Psoas muscle (tissue), 8 donors: ENCODE data around the gene CXCL12. TPM values are rescaled to one million over a fixed set of nuclear protein-coding genes. Genes with fewer than 3 reads are reported as not detected.

Experiments
- ATAC-seq, 4 donors: fragments of 200-7000 bp; cut with Tn5 transposase; one replicate each; pipeline ENCODE4 v1.9.1; 2020; ENCODE audit warnings: moderate library complexity in 3 of 4, mild to moderate bottlenecking in 2 of 4
- DNase-seq, 2 donors: peaks; one replicate each; pipeline ENCODE4 v3.0.0-alpha.2; 2020
- H3K27ac ChIP-seq: fragments of 200-600 bp; one replicate; pipeline ENCODE4 v1.8.0; 2022
- H3K27me3 ChIP-seq, 3 donors: fragments of 200-600 bp in 1 of 3; one replicate each; pipeline versions ENCODE4 v1.6.1 to v1.8.0; 2013 to 2022; ENCODE audit warnings: low read length in 2 of 3, mild to moderate bottlenecking in 2 of 3, moderate library complexity in 1 of 3; ENCODE audit not compliant: insufficient read depth in 3 of 3
- H3K36me3 ChIP-seq, 2 donors: fragments of 200-600 bp in 1 of 2; one replicate each; pipeline versions ENCODE4 v1.6.1 to v1.8.0; 2013 to 2022; ENCODE audit warnings: low read depth in 1 of 2, mild to moderate bottlenecking in 1 of 2, moderate library complexity in 1 of 2; ENCODE audit not compliant: insufficient read depth in 1 of 2
- H3K4me1 ChIP-seq: fragments of 200-600 bp; one replicate; pipeline ENCODE4 v1.8.0; 2022
- H3K4me3 ChIP-seq: fragments of 200-600 bp; one replicate; pipeline ENCODE4 v1.8.0; 2022; ENCODE audit warnings: mild to moderate bottlenecking
- H3K9me3 ChIP-seq: fragments of 200-600 bp; one replicate; pipeline ENCODE4 v1.8.0; 2022
- WGBS, 3 donors: extraction: QIAGEN DNeasy Blood & Tissue Kit; methylation state at CpG; one replicate each; pipeline versions ENCODE4 v1.1.6 to v1.1.7; 2013; 5-methylcytosine and 5-hydroxymethylcytosine counted together
- intact Hi-C, 2 donors: fragments of 100-400 bp; cut with DNase I; formaldehyde crosslinking; loops; one replicate each; pipeline versions ENCODE4 v1.11.0 to v1.14.2; 2022
- polyA plus RNA-seq, 3 donors: library from polyadenylated mRNA; stranded (reverse); fragments of 200-250 nt; gene quantifications; one replicate each; pipeline ENCODE4 v1.2.3, GENCODE V29; 2013
- total RNA-seq, 4 donors: library from RNA; stranded (reverse); fragmentation: NEBNext Ultra II Directional in 2 of 4; extraction: Animal tissue kit (Norgen Biotek cat#: 25700) in 2 of 4; gene quantifications; one replicate each; pipeline versions ENCODE4 v1.2.1 to v1.2.4, GENCODE V29; 2021 to 2023
- TF ChIP-seq, protein P1 (sequence below): fragments of 200-600 bp; IDR thresholded peaks from one replicate; pipeline ENCODE4 v1.8.0; 2022; ENCODE audit warnings: antibody characterized with exemption
- donor health status: healthy with polysubstance abuse.
- donor health status: DM: no; HTN: no; CAD: no; lungs with moderate emphysema.
- donor health status: Bipolar disorder and iron deficiency.
- donor health status: healthy.
- donor health status: DM: yes; HTN: yes; CAD: no.
- donor health status: DM: no; HTN: no; CAD: no.
- donor health status: DM: no; HTN: no; CAD: no.
- donor health status: DM: yes; HTN: yes; CAD: no.

CXCL12 gene
- total and polyA plus RNA-seq, 7 donors, result 16.1 to 84.4 (median 40.4) TPM

DNA sequence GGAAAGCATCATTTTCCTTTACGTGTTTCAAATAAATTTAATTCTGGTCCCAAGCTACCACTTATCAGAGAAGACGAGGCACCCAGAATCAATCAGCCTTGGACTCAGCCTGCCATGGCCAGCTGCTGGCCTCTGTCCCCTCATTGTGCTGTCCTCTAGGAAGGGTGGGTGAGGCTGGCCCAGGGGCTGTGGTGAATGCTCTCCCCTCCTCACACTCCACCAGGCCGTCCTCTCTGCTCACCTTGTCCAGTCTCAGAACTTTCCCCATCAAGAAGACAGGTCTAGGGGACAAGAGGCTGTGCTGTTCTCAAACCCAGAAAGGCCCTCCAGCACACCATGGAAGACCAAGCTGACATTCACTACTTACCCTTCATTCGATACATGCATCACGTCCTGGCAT, 36.4 kb downstream of the CXCL12 start:
- H3K9me3 ChIP-seq, result no peaks in the 10 kb centered on the region
- 95 to 99% (median 95%) methylated on average over 5 of the region's 5 CpGs for WGBS, 3 donors
- H3K4me3 ChIP-seq, result no peak overlapping the region
- no peak for ATAC-seq
- H3K36me3 ChIP-seq, result no peaks in the 10 kb centered on the region
- H3K27me3 ChIP-seq, result no peaks in the 10 kb centered on the region
- TF ChIP-seq, protein P1, sequence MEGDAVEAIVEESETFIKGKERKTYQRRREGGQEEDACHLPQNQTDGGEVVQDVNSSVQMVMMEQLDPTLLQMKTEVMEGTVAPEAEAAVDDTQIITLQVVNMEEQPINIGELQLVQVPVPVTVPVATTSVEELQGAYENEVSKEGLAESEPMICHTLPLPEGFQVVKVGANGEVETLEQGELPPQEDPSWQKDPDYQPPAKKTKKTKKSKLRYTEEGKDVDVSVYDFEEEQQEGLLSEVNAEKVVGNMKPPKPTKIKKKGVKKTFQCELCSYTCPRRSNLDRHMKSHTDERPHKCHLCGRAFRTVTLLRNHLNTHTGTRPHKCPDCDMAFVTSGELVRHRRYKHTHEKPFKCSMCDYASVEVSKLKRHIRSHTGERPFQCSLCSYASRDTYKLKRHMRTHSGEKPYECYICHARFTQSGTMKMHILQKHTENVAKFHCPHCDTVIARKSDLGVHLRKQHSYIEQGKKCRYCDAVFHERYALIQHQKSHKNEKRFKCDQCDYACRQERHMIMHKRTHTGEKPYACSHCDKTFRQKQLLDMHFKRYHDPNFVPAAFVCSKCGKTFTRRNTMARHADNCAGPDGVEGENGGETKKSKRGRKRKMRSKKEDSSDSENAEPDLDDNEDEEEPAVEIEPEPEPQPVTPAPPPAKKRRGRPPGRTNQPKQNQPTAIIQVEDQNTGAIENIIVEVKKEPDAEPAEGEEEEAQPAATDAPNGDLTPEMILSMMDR, result no peak
- DNase-seq, result no peak
- H3K27ac ChIP-seq, result no peak overlapping the region
- intact Hi-C loops, result no loop called here
- no peaks in the 10 kb centered on the region for H3K4me1 ChIP-seq

DNA sequence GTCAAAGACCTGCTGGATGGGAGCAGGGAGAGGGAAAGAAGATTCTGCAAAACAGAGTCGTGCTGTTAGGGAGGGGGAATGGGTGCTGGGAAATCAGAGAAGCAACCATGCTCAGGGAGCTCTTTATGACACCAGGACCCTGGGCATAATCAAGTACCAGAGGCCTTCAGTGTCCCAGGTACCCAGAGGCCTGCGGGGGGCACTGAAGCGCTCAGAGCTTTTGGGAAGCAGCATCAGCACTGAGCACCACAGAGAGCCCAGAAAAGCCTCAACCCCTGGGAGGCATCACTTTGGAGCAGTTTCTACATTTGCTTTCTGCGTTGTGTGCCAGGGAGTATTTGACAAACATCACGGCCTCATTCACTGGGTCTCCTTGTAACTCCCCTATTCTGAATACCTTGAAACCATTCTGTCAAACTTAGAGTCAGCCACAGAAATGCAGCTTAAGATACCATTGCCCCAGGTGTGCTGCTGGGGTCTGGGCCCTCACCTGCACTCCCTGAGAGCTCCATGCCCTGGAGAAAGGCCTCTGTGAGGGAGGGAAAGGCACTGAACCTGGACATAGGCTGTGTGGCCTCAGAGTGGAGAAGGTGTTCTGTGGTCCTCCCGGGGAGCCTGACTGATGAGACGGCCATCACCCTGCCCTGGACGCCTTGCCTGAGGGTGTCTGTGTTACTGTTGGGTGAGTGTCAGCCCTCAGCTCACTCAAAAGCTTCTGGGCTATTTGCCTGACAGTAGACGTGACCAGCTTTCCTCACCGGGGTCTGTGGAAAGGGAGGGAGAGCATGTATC, 37.1 kb downstream of the CXCL12 start:
- no peak for DNase-seq
- intact Hi-C loops, result no loop called here
- Histone ChIP-seq H3K4me3 (no peak overlapping the region), H3K9me3 (no peaks in the 10 kb centered on the region), H3K36me3 (no peaks in the 10 kb centered on the region), H3K27ac (no peak overlapping the region), H3K4me1 (no peaks in the 10 kb centered on the region), H3K27me3 (no peaks in the 10 kb centered on the region)
- TF ChIP-seq, protein P1, result no peak
- no peak for ATAC-seq
- 89 to 97% (median 90%) methylated on average over 10 of the region's 10 CpGs for WGBS, 3 donors

DNA sequence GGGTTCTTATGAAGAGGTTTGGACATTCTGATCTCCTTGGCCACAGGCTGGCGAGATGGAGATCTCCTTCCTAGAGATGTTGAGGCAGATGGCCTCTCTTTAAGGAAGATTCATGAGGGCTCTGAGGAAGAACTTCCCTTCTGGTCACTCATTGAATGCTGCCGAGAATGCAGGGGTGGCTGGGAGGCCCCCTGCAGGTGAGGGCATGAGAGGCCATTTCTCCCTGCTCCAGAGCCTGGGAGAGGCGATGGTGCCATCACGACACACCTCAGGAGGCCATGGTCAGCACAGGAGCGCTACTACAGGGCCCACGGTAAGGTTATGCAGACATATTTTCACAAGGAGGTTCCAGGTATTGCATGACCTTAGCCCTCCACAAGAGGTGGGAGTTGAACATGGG, 40.2 kb downstream of the CXCL12 start:
- TF ChIP-seq, protein P1, result no peak
- DNase-seq, result no peak
- Histone ChIP-seq H3K27ac (no peak overlapping the region), H3K4me3 (no peak overlapping the region), H3K4me1 (no peaks in the 10 kb centered on the region), H3K9me3 (no peaks in the 10 kb centered on the region), H3K27me3 (no peaks in the 10 kb centered on the region), H3K36me3 (no peaks in the 10 kb centered on the region)
- ATAC-seq, result no peak
- 80 to 88% (median 86%) methylated on average over 6 of the region's 6 CpGs for WGBS, 3 donors
- intact Hi-C loops, result loop anchor here in 1 of 2 donors (5.0 kb wide), 1 partner anchor 33 kb away; no protein-coding TSS in a partner anchor

DNA sequence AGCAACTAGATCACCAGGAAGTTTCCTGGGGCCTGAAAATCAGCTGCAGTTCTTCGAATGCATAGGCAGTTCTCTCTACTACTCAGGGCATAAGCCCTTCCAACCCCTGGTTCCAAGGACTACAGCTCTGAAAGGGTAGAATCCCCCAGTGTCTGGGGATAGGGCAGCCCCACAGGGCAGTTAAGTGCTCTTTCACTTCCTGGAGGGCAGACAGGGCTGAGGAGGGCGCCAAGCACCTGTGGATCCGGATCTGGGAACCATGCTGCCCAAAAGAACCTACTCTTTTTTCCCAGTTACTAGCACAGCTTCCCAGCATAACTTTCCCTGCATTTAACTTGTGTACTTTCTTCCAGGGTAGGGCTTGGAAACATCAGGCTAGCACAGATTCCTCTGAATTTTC, 41.1 kb downstream of the CXCL12 start:
- intact Hi-C loops, result loop anchor here in 1 of 2 donors (5.0 kb wide), 1 partner anchor 33 kb away; no protein-coding TSS in a partner anchor
- H3K4me3 ChIP-seq, result no peak overlapping the region
- H3K4me1 ChIP-seq, result peaks cover 8% of the 10 kb centered on the region
- 55 to 71% (median 67%) methylated on average over 3 of the region's 3 CpGs for WGBS, 3 donors
- no peaks in the 10 kb centered on the region for H3K27me3 ChIP-seq
- no peaks in the 10 kb centered on the region for H3K36me3 ChIP-seq
- no peak overlapping the region for H3K27ac ChIP-seq
- TF ChIP-seq, protein P1, result peak; percentile 19
- H3K9me3 ChIP-seq, result no peaks in the 10 kb centered on the region
- no peak for DNase-seq
- ATAC-seq, result peak; percentile 43 to 73 (median 54)
